VCaP (cell line): ENCODE data around the gene PRKCQ.

Source experiments
- H3K27ac ChIP-seq: fragments of 450-650 bp; 2 replicates; pipeline ENCODE4 v1.5.1; 2017
- TF ChIP-seq, protein P1 (sequence below): fragments of 450-650 bp; conservative IDR thresholded peaks from 2 replicates; pipeline ENCODE4 v1.5.1; 2017; ENCODE audit warnings: mild to moderate bottlenecking, moderate library complexity

Gene PRKCQ

DNA sequence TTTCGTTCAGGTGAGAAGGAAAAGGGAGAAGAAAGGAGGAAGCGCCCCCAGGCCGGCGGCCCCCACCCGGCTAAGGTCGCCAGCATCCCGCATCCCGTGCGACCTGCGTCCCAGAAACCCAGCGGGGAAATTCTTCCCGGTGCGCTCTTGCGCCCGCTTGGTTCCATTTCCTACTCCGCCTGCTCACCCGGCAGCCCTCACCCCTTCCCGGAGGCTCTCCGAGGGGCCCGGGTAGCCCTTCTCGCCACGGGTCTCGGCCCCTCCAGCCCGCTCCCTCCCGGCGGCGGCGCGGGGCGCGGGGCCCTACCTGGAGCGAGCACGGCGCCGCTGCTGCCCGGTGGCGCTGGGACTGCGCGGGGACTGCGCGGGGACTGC lies at the start of gene PRKCQ:
PRKCQ (minus strand) TSS at position 373 of the 375 bp plus-strand sequence. CDS start 65,141 bp downstream, outside the sequence.
- no peak within 1 kb of the TSS for H3K27ac ChIP-seq
- TF ChIP-seq, protein P1, sequence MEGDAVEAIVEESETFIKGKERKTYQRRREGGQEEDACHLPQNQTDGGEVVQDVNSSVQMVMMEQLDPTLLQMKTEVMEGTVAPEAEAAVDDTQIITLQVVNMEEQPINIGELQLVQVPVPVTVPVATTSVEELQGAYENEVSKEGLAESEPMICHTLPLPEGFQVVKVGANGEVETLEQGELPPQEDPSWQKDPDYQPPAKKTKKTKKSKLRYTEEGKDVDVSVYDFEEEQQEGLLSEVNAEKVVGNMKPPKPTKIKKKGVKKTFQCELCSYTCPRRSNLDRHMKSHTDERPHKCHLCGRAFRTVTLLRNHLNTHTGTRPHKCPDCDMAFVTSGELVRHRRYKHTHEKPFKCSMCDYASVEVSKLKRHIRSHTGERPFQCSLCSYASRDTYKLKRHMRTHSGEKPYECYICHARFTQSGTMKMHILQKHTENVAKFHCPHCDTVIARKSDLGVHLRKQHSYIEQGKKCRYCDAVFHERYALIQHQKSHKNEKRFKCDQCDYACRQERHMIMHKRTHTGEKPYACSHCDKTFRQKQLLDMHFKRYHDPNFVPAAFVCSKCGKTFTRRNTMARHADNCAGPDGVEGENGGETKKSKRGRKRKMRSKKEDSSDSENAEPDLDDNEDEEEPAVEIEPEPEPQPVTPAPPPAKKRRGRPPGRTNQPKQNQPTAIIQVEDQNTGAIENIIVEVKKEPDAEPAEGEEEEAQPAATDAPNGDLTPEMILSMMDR, result no peak

DNA sequence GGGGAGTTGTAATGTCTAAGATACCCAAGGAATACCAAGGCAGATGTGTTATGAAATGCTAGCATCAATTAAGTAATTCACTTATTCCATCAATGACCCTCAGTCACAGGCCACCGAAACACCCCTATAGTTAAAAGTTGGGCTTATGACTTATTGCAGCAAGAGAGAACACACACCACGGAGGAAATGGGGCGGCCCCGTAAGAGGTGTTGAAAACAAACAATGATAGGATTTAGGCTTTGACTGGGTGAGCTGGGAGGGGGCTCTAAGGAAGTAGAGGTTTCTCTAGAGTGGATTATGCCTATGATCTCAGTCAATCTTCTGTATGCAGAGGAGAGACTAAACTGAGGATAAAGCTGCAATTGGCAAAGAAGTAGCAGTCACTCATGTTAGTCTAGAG lies 45.4 kb upstream of the PRKCQ start:
- TF ChIP-seq, protein P1, result no peak
- H3K27ac ChIP-seq, result no peak overlapping the region

DNA sequence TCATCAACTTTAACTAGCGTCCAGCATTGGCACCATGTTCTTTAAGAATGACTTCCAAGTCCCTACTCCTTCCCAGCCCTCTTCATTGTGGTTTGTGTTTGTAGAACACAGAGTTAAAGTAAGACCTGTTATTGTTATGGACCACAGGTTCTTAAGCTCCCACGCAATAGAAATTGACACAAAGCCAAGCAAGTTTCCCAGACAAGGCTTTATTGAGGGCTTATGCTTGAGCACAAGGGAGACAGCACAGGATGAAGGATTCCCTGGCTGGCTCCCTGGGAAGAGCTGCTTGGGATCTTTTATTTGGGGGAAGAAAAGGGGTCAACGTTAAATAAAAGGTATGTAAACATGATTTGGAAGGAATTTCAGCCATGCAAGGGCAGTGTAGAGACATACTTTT lies 44.3 kb upstream of the PRKCQ start:
- H3K27ac ChIP-seq, result no peak overlapping the region
- TF ChIP-seq, protein P1, result no peak

DNA sequence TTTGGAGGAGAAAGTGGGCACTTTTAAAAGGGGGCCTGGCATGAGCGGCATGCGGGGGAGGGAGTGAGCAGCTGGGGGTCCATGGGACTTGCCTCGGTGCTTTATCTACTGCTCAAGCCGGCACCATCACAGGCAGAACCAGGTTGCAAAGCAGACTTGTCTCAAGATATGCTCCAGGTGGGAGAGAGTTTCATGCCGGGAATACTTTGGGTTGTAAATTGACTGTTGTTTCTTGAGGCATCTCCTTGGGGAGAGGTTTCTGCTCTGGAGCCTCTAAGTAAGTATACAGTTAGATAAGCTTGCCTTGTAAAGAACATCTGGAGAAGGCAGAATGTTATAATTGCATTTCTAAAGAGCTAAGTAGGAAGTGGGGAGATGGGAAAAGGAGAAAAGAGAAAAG lies 42.8 kb upstream of the PRKCQ start:
- TF ChIP-seq, protein P1, result no peak
- no peak overlapping the region for H3K27ac ChIP-seq

DNA sequence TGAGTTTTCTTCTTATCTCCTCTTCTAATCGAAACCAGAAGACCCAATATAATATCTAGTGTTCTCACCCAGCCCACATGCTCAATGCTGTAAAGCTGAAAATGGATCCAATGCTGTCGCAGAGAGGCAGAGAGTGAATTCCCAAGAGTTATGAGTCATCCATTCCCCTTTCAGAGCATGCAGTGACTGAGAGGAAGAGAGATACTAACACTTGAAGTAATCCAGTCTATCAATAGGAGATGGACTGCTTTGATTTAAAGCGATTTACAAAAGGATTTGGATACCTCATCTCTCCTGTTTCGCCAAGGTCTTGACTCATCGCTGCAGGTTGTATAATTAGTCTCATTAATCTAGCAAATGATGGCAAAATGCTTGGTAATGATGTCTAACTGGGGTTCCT lies 41.5 kb upstream of the PRKCQ start:
- H3K27ac ChIP-seq, result no peak overlapping the region
- TF ChIP-seq, protein P1, result no peak

DNA sequence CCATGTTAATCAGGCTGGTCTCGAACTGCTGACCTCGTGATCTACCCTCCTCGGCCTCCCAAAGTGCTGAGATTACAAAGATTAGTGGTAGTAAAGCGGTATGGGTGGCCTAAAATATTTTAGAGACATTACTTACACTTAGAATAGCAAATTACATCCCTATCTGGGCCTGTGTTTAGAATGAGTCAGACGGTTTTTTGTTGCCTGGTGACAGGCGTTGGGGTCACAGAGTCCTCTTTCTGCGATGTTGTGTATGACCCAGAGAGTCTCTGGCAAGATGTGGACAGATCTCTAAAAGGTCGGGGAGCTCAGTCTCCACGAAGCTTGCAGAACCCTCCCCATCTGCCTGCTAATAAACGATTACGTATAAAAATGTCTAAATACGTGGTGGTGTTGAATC lies 39.6 kb upstream of the PRKCQ start:
- H3K27ac ChIP-seq, result no peak overlapping the region
- TF ChIP-seq, protein P1, result no peak

DNA sequence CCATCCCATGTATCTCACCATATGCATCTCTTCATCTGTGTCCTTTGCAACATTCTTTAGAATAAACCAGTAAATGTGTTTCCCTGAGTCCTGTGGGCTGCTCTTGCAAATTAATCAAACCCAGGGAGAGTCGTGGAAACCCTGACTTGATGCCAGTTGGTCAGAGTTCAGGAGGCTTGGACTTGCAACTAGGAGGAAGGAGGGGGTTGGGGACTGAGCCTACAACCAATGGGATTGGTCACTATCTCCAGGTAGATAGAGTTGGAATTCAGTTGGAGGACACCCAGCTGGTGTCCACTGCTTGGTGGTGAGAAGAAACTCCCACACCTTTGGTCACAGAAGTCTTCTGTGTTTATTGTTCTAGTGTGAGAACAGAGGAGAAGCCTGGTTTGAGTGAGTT lies 38.3 kb upstream of the PRKCQ start:
- TF ChIP-seq, protein P1, result no peak
- H3K27ac ChIP-seq, result no peak overlapping the region
